Ishikawa (cell line): ENCODE data around the gene ERN2.

ENCODE experiments used
- CEBPB ChIP-seq: IDR thresholded peaks from 2 replicates; pipeline ENCODE4 v1.6.1; 2012
- CREB1 ChIP-seq: IDR thresholded peaks from 2 replicates; pipeline ENCODE4 v1.6.1; 2012; ENCODE audit warnings: low read depth
- EGR1 ChIP-seq: IDR thresholded peaks from 2 replicates; pipeline ENCODE4 v1.6.1; 2012
- EP300 ChIP-seq: IDR thresholded peaks from 2 replicates; pipeline ENCODE4 v1.6.1; 2012; ENCODE audit warnings: borderline replicate concordance
- FOXM1 ChIP-seq: IDR thresholded peaks from 2 replicates; pipeline ENCODE4 v1.6.1; 2012; ENCODE audit warnings: low read depth, borderline replicate concordance
- NFIC ChIP-seq: IDR thresholded peaks from 2 replicates; pipeline ENCODE4 v1.6.1; 2012
- RAD21 ChIP-seq: IDR thresholded peaks from 2 replicates; pipeline ENCODE4 v1.6.1; 2012; ENCODE audit warnings: low read depth
- TAF1 ChIP-seq: IDR thresholded peaks from 2 replicates; pipeline ENCODE4 v1.6.1; 2012; ENCODE audit warnings: low read depth, mild to moderate bottlenecking
- TCF12 ChIP-seq: IDR thresholded peaks from 2 replicates; pipeline ENCODE4 v1.6.1; 2012; ENCODE audit warnings: low read depth
- TEAD4 ChIP-seq: IDR thresholded peaks from 2 replicates; pipeline ENCODE4 v1.6.1; 2012
- YY1 ChIP-seq: IDR thresholded peaks from 2 replicates; pipeline ENCODE4 v1.6.1; 2012; ENCODE audit warnings: low read depth
- ZBTB7A ChIP-seq: IDR thresholded peaks from 2 replicates; pipeline ENCODE4 v1.6.1; 2012; ENCODE audit warnings: low read depth
- TF ChIP-seq, protein P1 (sequence below): IDR thresholded peaks from 2 replicates; pipeline ENCODE4 v1.6.1; 2012
- TF ChIP-seq, protein P2 (sequence below): IDR thresholded peaks from 2 replicates; pipeline ENCODE4 v1.6.1; 2012; ENCODE audit warnings: low read depth, mild to moderate bottlenecking
- TF ChIP-seq, protein P3 (sequence below): IDR thresholded peaks from 2 replicates; pipeline ENCODE4 v1.6.1; 2012

Gene ERN2

DNA sequence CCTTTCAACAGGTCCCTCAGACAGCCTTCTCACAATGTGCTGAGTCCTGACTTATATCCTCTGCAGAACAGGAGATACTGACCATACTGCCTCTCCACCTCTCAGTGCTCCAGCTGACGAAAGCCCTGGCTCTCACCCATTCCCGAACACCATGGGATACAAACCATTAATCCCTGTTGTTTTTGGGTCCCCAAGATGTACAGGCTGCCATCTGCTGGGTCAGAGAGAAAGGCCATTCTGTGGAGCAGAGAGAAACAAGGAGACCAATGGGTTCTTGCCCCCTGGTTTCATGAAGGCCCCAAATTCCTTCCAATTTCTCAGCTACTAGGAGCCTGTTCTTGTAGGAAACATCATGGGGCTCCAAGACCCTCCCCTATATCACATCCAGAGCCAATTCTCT, 3.0 kb downstream of the ERN2 start:
- TF ChIP-seq RAD21: no peak
- TF ChIP-seq EP300: no peak
- TF ChIP-seq TEAD4: no peak
- TF ChIP-seq, protein P1, sequence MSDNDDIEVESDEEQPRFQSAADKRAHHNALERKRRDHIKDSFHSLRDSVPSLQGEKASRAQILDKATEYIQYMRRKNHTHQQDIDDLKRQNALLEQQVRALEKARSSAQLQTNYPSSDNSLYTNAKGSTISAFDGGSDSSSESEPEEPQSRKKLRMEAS: no peak
- no peak for TF ChIP-seq CREB1
- TF ChIP-seq EGR1: no peak
- TF ChIP-seq CEBPB: no peak
- TF ChIP-seq FOXM1: no peak
- no peak for TF ChIP-seq TCF12
- TF ChIP-seq NFIC: no peak
- TF ChIP-seq YY1: no peak
- no peak for TF ChIP-seq TAF1
- TF ChIP-seq, protein P2, sequence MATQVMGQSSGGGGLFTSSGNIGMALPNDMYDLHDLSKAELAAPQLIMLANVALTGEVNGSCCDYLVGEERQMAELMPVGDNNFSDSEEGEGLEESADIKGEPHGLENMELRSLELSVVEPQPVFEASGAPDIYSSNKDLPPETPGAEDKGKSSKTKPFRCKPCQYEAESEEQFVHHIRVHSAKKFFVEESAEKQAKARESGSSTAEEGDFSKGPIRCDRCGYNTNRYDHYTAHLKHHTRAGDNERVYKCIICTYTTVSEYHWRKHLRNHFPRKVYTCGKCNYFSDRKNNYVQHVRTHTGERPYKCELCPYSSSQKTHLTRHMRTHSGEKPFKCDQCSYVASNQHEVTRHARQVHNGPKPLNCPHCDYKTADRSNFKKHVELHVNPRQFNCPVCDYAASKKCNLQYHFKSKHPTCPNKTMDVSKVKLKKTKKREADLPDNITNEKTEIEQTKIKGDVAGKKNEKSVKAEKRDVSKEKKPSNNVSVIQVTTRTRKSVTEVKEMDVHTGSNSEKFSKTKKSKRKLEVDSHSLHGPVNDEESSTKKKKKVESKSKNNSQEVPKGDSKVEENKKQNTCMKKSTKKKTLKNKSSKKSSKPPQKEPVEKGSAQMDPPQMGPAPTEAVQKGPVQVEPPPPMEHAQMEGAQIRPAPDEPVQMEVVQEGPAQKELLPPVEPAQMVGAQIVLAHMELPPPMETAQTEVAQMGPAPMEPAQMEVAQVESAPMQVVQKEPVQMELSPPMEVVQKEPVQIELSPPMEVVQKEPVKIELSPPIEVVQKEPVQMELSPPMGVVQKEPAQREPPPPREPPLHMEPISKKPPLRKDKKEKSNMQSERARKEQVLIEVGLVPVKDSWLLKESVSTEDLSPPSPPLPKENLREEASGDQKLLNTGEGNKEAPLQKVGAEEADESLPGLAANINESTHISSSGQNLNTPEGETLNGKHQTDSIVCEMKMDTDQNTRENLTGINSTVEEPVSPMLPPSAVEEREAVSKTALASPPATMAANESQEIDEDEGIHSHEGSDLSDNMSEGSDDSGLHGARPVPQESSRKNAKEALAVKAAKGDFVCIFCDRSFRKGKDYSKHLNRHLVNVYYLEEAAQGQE: no peak
- TF ChIP-seq, protein P3, sequence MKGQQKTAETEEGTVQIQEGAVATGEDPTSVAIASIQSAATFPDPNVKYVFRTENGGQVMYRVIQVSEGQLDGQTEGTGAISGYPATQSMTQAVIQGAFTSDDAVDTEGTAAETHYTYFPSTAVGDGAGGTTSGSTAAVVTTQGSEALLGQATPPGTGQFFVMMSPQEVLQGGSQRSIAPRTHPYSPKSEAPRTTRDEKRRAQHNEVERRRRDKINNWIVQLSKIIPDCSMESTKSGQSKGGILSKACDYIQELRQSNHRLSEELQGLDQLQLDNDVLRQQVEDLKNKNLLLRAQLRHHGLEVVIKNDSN: no peak
- TF ChIP-seq ZBTB7A: no peak

DNA sequence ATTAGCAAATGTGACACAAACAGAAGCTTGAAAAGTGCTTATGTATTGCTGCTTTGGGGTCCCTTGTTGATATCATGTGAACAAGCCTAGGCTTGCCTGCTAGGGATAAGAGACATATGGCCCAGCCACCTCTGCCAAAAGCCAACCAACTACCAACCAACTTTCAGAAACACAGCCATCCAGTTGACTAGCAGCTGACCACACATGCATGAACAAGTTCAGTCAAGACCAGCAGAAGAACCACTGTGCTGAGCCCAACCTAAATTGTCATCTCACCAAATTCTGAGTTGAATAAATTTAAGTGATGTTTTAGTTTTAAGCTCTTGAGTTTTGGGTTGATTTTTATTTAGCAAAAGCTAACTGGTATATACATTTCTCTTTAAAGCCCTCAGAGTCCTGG, 3.5 kb downstream of the ERN2 start:
- TF ChIP-seq ZBTB7A (no peak), TAF1 (no peak), RAD21 (no peak), TCF12 (no peak), EGR1 (no peak)
- TF ChIP-seq, protein P1: no peak

DNA sequence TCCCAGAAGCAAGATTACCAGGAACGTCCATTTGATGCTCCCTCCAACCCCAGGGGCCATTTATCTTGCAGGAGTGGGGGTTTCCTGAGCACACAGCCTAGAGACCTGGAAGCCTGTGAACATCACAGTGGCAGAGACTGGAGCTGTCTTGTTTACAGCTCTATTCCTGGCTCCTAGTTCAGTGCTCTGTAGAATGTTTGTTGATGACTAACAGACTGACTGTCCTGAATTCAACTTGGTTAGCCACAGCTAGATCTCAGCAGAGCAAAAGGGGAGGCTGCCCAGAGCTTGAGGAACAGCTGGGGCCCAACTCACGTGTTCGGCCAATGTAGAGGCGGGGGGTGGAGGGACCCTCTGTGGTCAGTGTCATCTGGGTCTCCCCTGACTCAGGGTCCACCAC, 6.6 kb downstream of the ERN2 start:
- TF ChIP-seq CREB1 (no peak), TEAD4 (no peak), NFIC (no peak), RAD21 (no peak), EP300 (no peak), EGR1 (no peak), TAF1 (no peak), CEBPB (no peak)
- TF ChIP-seq, protein P1: no peak
- TF ChIP-seq, protein P3: no peak

DNA sequence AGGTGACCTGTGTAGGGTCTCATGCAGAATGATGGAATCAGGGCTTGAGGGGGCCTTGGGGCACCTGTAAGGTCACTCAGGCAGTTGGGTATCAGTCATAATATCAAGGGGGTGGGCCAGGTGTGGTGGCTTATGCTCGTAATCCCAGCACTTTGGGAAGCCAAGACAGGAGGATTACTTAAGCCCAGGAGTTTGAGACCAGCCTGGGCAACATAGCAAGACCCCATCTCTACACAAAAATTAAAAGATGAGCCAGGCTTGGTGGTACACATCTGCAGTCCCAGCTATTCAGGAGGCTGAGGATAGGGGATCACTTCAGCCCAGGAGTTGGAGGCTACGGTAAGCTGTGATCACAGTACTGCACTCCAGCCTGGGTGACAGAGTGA, 7.5 kb downstream of the ERN2 start:
- TF ChIP-seq NFIC: no peak
- TF ChIP-seq RAD21: no peak
- no peak for TF ChIP-seq TEAD4
- no peak for TF ChIP-seq EGR1
- TF ChIP-seq, protein P3: no peak
- TF ChIP-seq EP300: no peak
- TF ChIP-seq ZBTB7A: no peak
- TF ChIP-seq, protein P1: no peak
- TF ChIP-seq, protein P2: no peak
- TF ChIP-seq FOXM1: no peak

DNA sequence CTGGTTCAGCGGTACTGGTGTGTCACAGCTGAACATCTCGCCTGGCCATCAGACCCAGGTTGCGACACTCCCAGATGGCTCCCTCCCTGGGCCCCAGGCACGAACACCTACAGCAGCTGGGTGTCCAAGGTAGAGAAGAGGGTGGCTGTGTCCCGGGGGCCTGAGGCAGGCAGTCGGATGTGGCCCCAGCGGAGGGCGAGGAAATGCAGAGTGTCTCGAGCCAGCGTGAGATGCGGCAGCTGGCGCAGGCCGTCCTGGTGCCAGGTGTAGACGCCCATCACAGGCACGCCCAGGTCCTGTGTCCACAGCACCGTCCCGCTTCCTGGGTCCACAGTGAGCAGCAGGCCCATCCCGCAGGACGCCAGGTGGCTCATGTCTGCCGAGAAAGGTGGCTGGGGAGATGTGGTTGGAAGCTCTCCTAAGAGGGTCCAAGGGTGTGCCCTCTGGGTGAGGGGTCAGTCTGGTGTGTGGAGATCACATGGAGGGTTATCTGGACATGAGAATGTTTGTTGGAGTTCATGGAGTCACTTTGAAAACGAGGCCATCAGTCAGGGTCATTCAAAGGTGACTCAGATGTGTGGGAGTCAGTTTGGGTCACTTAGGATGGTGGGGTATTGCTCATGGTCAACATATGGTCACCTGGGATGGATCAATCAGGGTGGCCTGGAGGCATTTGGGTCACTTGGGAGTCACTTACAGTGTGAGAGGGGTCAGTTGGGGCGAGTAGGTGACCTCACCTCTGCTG, 8.1 kb downstream of the ERN2 start:
- TF ChIP-seq TAF1 (no peak), YY1 (no peak)
